Upper lobe of left lung (tissue), 4 donors: ENCODE results near the gene LBH.

Experiments
- POLR2AphosphoS5 ChIP-seq, 2 donors: sonication (generic); formaldehyde crosslinking; IDR thresholded peaks; one replicate each; pipeline ENCODE4 v1.5.1; 2017; ENCODE audit warnings: antibody characterized with exemption in 2 of 2
- TF ChIP-seq, protein P1 (sequence below), 6 experiments: fragments of 450-650 bp in 4 of 6; fragments of 200-600 bp in 2 of 6; sonication (generic) in 2 of 6; IDR thresholded peaks; one replicate each; pipeline ENCODE4 v1.5.1; 2016 to 2019; ENCODE audit warnings: antibody characterized with exemption in 6 of 6

- no peak for TF ChIP-seq POLR2AphosphoS5 (IDR thresholded peaks at IDR 0.05)
- TF ChIP-seq, protein P1, sequence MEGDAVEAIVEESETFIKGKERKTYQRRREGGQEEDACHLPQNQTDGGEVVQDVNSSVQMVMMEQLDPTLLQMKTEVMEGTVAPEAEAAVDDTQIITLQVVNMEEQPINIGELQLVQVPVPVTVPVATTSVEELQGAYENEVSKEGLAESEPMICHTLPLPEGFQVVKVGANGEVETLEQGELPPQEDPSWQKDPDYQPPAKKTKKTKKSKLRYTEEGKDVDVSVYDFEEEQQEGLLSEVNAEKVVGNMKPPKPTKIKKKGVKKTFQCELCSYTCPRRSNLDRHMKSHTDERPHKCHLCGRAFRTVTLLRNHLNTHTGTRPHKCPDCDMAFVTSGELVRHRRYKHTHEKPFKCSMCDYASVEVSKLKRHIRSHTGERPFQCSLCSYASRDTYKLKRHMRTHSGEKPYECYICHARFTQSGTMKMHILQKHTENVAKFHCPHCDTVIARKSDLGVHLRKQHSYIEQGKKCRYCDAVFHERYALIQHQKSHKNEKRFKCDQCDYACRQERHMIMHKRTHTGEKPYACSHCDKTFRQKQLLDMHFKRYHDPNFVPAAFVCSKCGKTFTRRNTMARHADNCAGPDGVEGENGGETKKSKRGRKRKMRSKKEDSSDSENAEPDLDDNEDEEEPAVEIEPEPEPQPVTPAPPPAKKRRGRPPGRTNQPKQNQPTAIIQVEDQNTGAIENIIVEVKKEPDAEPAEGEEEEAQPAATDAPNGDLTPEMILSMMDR (IDR thresholded peaks at IDR 0.05) = no peak
These were observed 4.9 kb upstream of the LBH start for GRCh38 chr2:30226144-30227032.
